GM23338 (cell line): ENCODE data around the gene AP3D1. TPM values are rescaled to one million over a fixed set of nuclear protein-coding genes. Genes with fewer than 3 reads are reported as not detected.

Source experiments
- ATAC-seq: fragments of 200-7000 bp; cut with Tn5 transposase; 3 replicates; pipeline ENCODE4 v1.9.1; 2020
- DNase-seq: peaks from one replicate; pipeline ENCODE4 v3.0.0-alpha.2; 2015; ENCODE audit warnings: low spot score
- H2AFZ ChIP-seq: fragments of 200-600 bp; sonication (generic); 2 replicates; pipeline ENCODE4 v1.8.0; 2016; ENCODE audit warnings: antibody characterized with exemption, mild to moderate bottlenecking, moderate library complexity
- H3F3A ChIP-seq: fragments of 200-600 bp; sonication (generic); replicated peaks from 2 replicates; pipeline ENCODE4 v1.8.0; 2017; ENCODE audit warnings: antibody characterized with exemption, mixed run types, low read depth
- H3K27ac ChIP-seq: fragments of 200-600 bp; sonication (generic); 2 replicates; pipeline ENCODE4 v1.6.1; 2016; ENCODE audit warnings: low read depth
- H3K27me3 ChIP-seq: fragments of 200-600 bp; sonication (generic); 2 replicates; pipeline ENCODE4 v1.8.0; 2016; ENCODE audit warnings: mild to moderate bottlenecking, mixed run types, moderate library complexity; ENCODE audit not compliant: insufficient read depth
- H3K36me3 ChIP-seq: fragments of 200-600 bp; sonication (generic); 2 replicates; pipeline ENCODE4 v1.8.0; 2016; ENCODE audit warnings: mild to moderate bottlenecking; ENCODE audit not compliant: insufficient read depth
- H3K4me1 ChIP-seq: fragments of 200-600 bp; sonication (generic); 2 replicates; pipeline ENCODE4 v1.8.0; 2016; ENCODE audit warnings: mild to moderate bottlenecking, moderate library complexity; ENCODE audit not compliant: insufficient read depth
- H3K4me2 ChIP-seq: fragments of 200-600 bp; sonication (generic); 2 replicates; pipeline ENCODE4 v1.7.1; 2017; ENCODE audit warnings: mixed run types
- H3K4me3 ChIP-seq: fragments of 200-600 bp; sonication (generic); 2 replicates; pipeline ENCODE4 v1.6.1; 2016; ENCODE audit warnings: mixed run types
- H3K79me2 ChIP-seq: fragments of 200-600 bp; sonication (generic); replicated peaks from 2 replicates; pipeline ENCODE4 v1.8.0; 2017; ENCODE audit warnings: mild to moderate bottlenecking; ENCODE audit not compliant: insufficient read depth
- H3K9me2 ChIP-seq: fragments of 200-600 bp; sonication (generic); 2 replicates; pipeline ENCODE4 v1.8.0; 2017; ENCODE audit not compliant: insufficient read depth
- H4K20me1 ChIP-seq: fragments of 200-600 bp; sonication (generic); replicated peaks from 2 replicates; pipeline ENCODE4 v1.8.0; 2017; ENCODE audit warnings: mild to moderate bottlenecking; ENCODE audit not compliant: insufficient read depth
- H3K27ac Mint-ChIP-seq: 2 replicates; pipeline ENCODE4 v1.8.0; 2020; ENCODE audit warnings: inconsistent platforms, mild to moderate bottlenecking, moderate library complexity, mixed read lengths
- H3K27me3 Mint-ChIP-seq: 3 replicates; pipeline ENCODE4 v1.8.0; 2022; ENCODE audit warnings: low read depth, mild to moderate bottlenecking, moderate library complexity, mixed read lengths, inconsistent platforms; ENCODE audit not compliant: insufficient read depth, poor library complexity
- H3K36me3 Mint-ChIP-seq: 3 replicates; pipeline ENCODE4 v1.8.0; 2021; ENCODE audit warnings: low read depth, mild to moderate bottlenecking, inconsistent platforms, moderate library complexity, mixed read lengths
- H3K4me1 Mint-ChIP-seq: 3 replicates; pipeline ENCODE4 v1.8.0; 2020; ENCODE audit warnings: mild to moderate bottlenecking, inconsistent platforms, mixed read lengths
- H3K4me3 Mint-ChIP-seq: 3 replicates; pipeline ENCODE4 v1.8.0; 2021; ENCODE audit warnings: moderate library complexity, mild to moderate bottlenecking, inconsistent platforms, mixed read lengths
- H3K9me3 Mint-ChIP-seq: 3 replicates; pipeline ENCODE4 v1.8.0; 2020; ENCODE audit warnings: moderate library complexity, mild to moderate bottlenecking, inconsistent platforms, mixed read lengths
- CREB1 ChIP-seq: fragments of 250-450 bp; sonication (Bioruptor Pico); IDR thresholded peaks from 2 replicates; pipeline ENCODE4 v1.5.0; 2020; ENCODE audit warnings: low read depth, mild to moderate bottlenecking, moderate library complexity
- CTCF ChIP-seq, 2 experiments: fragments of 200-600 bp in 1 of 2; sonication (generic) in 1 of 2; conservative IDR thresholded peaks; 2 replicates each; pipeline versions ENCODE4 v1.5.1 to v1.6.1; 2016 to 2017; ENCODE audit warnings: antibody characterized with exemption in 2 of 2, low read depth in 2 of 2, mild to moderate bottlenecking in 2 of 2, moderate library complexity in 1 of 2
- ETS1 ChIP-seq: IDR thresholded peaks from 2 replicates; pipeline ENCODE4 v1.6.1; 2016; ENCODE audit warnings: antibody characterized with exemption
- EZH2 ChIP-seq: fragments of 200-600 bp; sonication (generic); IDR thresholded peaks from one replicate; pipeline ENCODE4 v1.8.0; 2017; ENCODE audit warnings: antibody characterized with exemption, mild to moderate bottlenecking, low read depth; ENCODE audit not compliant: unreplicated experiment
- EZH2phosphoT487 ChIP-seq: fragments of 200-600 bp; sonication (generic); IDR thresholded peaks from one replicate; pipeline ENCODE4 v1.8.1; 2018; ENCODE audit warnings: antibody characterized with exemption; ENCODE audit not compliant: unreplicated experiment
- JUNB ChIP-seq: IDR thresholded peaks from one replicate; pipeline ENCODE4 v1.6.1; 2016; ENCODE audit warnings: antibody characterized with exemption; ENCODE audit not compliant: unreplicated experiment
- NANOG ChIP-seq: IDR thresholded peaks from 2 replicates; pipeline ENCODE4 v1.6.1; 2016; ENCODE audit warnings: antibody characterized with exemption, borderline replicate concordance
- POLR2AphosphoS5 ChIP-seq: IDR thresholded peaks from 2 replicates; pipeline ENCODE4 v1.6.1; 2016; ENCODE audit warnings: antibody characterized with exemption, low read depth
- REST ChIP-seq: IDR thresholded peaks from one replicate; pipeline ENCODE4 v1.6.1; 2018; ENCODE audit warnings: antibody characterized with exemption; ENCODE audit not compliant: unreplicated experiment
- STAT1 ChIP-seq: IDR thresholded peaks from one replicate; pipeline ENCODE4 v1.6.1; 2016; ENCODE audit warnings: antibody characterized with exemption; ENCODE audit not compliant: unreplicated experiment
- ZNF114 ChIP-seq: fragments of 250-450 bp; sonication (Bioruptor Pico); IDR thresholded peaks from 2 replicates; pipeline ENCODE4 v1.5.0; 2020; ENCODE audit warnings: mild to moderate bottlenecking, moderate library complexity
- ZNF331 ChIP-seq: fragments of 250-450 bp; sonication (Bioruptor Pico); IDR thresholded peaks from 2 replicates; pipeline ENCODE4 v1.5.0; 2020; ENCODE audit warnings: low read depth, mild to moderate bottlenecking, moderate library complexity
- ZNF462 ChIP-seq: fragments of 250-450 bp; sonication (Bioruptor Pico); IDR thresholded peaks from 2 replicates; pipeline ENCODE4 v1.5.0; 2020; ENCODE audit warnings: mild to moderate bottlenecking, moderate library complexity
- polyA plus RNA-seq: library from polyadenylated mRNA; unstranded; fragments of >200 nt; fragmentation: Nextera tagmentation; extraction: Ambion mirVana; gene quantifications from 2 replicates; pipeline ENCODE4 v1.2.1, GENCODE V29; 2016
- total RNA-seq: library from RNA; depleted of rRNA; stranded (reverse); fragments of >200 nt; shearing (Covaris generic); gene quantifications from 2 replicates; pipeline ENCODE4 v1.2.3, GENCODE V29; 2014

The AP3D1 gene
- total and polyA plus RNA-seq, 2 experiments from 2014 or later: 101 to 236 TPM

- no peak for ATAC-seq
- no peak overlapping the region for H3K4me3 ChIP-seq
- no peak overlapping the region for H3K27ac ChIP-seq
- no peak overlapping the region for H3K27ac Mint-ChIP-seq
- DNase-seq: no peak
- no peaks in the 10 kb centered on the region; the same call in 2 of the 3 replicates for H3K4me1 Mint-ChIP-seq
- no peak overlapping the region for H3K4me2 ChIP-seq
- H3K27me3 ChIP-seq: no peaks in the 10 kb centered on the region
- no peaks in the 10 kb centered on the region for H3K79me2 ChIP-seq
- peaks cover 30% of the 10 kb centered on the region for H3K36me3 ChIP-seq
- no peaks in the 10 kb centered on the region for H3K9me2 ChIP-seq
- no peaks in the 10 kb centered on the region for H3K4me1 ChIP-seq
- no peak overlapping the region for H2AFZ ChIP-seq
- H3K27me3 Mint-ChIP-seq: peaks cover 7% of the 10 kb centered on the region
- H3K36me3 Mint-ChIP-seq: peaks cover 80% of the 10 kb centered on the region
- H3F3A ChIP-seq: 0 out of 2 replicates have a peak, but pooled peaks cover 4% of the 10 kb centered on the region
- TF ChIP-seq EZH2phosphoT487 (no peak), ETS1 (no peak), NANOG (no peak), ZNF462 (CRISPR knock-in tag) (no peak), EZH2 (no peak), CREB1 (no peak), ZNF114 (no peak), ZNF331 (CRISPR knock-in tag) (no peak), REST (no peak), JUNB (no peak), CTCF (conservative IDR thresholded peaks at IDR 0.05; ENCODE audit: low read depth in 2 of 2) (no peak), STAT1 (no peak), POLR2AphosphoS5 (no peak)
- H3K9me3 Mint-ChIP-seq: no peaks in the 10 kb centered on the region
- peaks cover 10% of the 10 kb centered on the region for H4K20me1 ChIP-seq
- no peak overlapping the region for H3K4me3 Mint-ChIP-seq
Measured at GRCh38 chr19:2116507-2116906, 34.9 kb downstream of the AP3D1 start.
